Motor neuron (in vitro differentiated cells): ENCODE data around the gene GGNBP2. TPM values are rescaled to one million over a fixed set of nuclear protein-coding genes. Genes with fewer than 3 reads are reported as not detected.

Experiments
- ATAC-seq, 8 experiments: fragments of 200-7000 bp; cut with Tn5 transposase; replicated peaks in 6 of 8; 2 replicates each; pipeline ENCODE4 v1.8.0; 2021; ENCODE audit warnings: mild to moderate bottlenecking in 8 of 8, moderate library complexity in 8 of 8
- H3K27ac ChIP-seq, 2 donors: fragments of 250-450 bp; sonication (Bioruptor Pico); 2 replicates each; pipeline ENCODE4 v1.9.0; 2021; ENCODE audit warnings: antibody characterized with exemption in 2 of 2, mild to moderate bottlenecking in 2 of 2, moderate library complexity in 1 of 2
- H3K4me1 ChIP-seq, 2 donors: fragments of 250-450 bp; sonication (Bioruptor Pico); replicated peaks in 1 of 2; 2 replicates each; pipeline ENCODE4 v1.6.1; 2021; ENCODE audit warnings: antibody characterized with exemption in 2 of 2, mild to moderate bottlenecking in 2 of 2, moderate library complexity in 1 of 2
- H3K4me3 ChIP-seq, 5 donors: fragments of 250-450 bp; sonication (Bioruptor Pico); 2 replicates each; pipeline ENCODE4 v1.9.0; 2021; ENCODE audit warnings: antibody characterized with exemption in 5 of 5, mild to moderate bottlenecking in 5 of 5, moderate library complexity in 4 of 5
- WGBS, 10 experiments: fragments of 450-650 bp; shearing (Covaris generic); methylation state at CpG; one replicate each; pipeline ENCODE4 v1.0.0; 2022; 5-methylcytosine and 5-hydroxymethylcytosine counted together
- in situ Hi-C, 9 experiments: fragments of 400-800 bp; cut with MboI; loops; one replicate each; pipeline ENCODE4 v1.15.0; 2021; ENCODE audit warnings: low sequenced_read_pairs in 9 of 9, low pct_unique_long_range_greater_than_20kb in 2 of 9; ENCODE audit not compliant: unreplicated experiment in 9 of 9
- total RNA-seq, 8 experiments: library from RNA; unstranded; fragments of 300-600 nt; gene quantifications; 2 replicates each; pipeline versions ENCODE4 v1.2.3 to v1.2.4, GENCODE V29; 2022

Gene GGNBP2
- total RNA-seq, 8 experiments from 2014 or later: 45.8 to 103 (median 62.8) TPM

GRCh38 chr17:36525888-36526287 is 18.8 kb upstream of the GGNBP2 start:
- in situ Hi-C loops: no loop called here
- no peak for ATAC-seq
- Histone ChIP-seq H3K27ac (no peak overlapping the region), H3K4me1 (no peaks in the 10 kb centered on the region), H3K4me3 (no peak overlapping the region)
- 80 to 100% (median 98%) methylated on average over 1 to 6 of the region's 6 CpGs; no CpG with 5 or more reads in 4 of the 10 experiments for WGBS, 10 experiments

- no peaks in the 10 kb centered on the region for H3K4me1 ChIP-seq
- H3K4me3 ChIP-seq: no peak overlapping the region
- ATAC-seq: peak in 1 of 8 experiments; percentile 23
- WGBS, 10 experiments: 84 to 100% (median 100%) methylated on average over 1 to 5 of the region's 7 CpGs; no CpG with 5 or more reads in 5 of the 10 experiments
- in situ Hi-C loops: no loop called here
- no peak overlapping the region for H3K27ac ChIP-seq
Observed at GRCh38 chr17:36527621-36528250, 17.0 kb upstream of the GGNBP2 start.

DNA sequence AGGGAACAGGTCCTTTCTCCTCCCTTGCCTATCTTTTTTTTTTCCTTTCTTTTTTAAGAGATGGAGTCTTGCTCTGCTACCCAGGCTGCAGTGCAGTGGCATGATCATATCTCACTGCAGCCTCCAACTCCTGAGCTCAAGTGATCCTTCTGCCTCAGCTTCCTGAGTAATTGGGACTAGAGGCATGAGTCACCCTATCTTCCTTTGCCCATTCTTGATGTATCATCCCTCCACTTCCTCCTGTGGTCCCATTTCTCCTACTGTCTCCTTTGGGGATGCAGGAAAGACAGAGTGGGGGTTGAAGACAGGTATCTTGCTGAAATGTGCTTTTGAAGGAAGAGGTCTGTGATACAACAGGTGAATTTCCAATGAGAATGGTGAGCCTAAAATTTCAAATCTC is 15.6 kb upstream of the GGNBP2 start:
- Histone ChIP-seq H3K4me1 (peaks cover 3% of the 10 kb centered on the region in 2 donors), H3K4me3 (no peak overlapping the region), H3K27ac (no peak overlapping the region)
- ATAC-seq: no peak
- in situ Hi-C loops: no loop called here

GRCh38 chr17:36532435-36532975 is 12.2 kb upstream of the GGNBP2 start:
- Histone ChIP-seq H3K27ac (no peak overlapping the region), H3K4me3 (no peak overlapping the region), H3K4me1 (peaks cover 3 to 6% of the 10 kb centered on the region in 2 donors)
- WGBS, 10 experiments: 100% methylated on average over 1 of the region's 2 CpGs; no CpG with 5 or more reads in 8 of the 10 experiments
- ATAC-seq: no peak
- in situ Hi-C loops: no loop called here

DNA sequence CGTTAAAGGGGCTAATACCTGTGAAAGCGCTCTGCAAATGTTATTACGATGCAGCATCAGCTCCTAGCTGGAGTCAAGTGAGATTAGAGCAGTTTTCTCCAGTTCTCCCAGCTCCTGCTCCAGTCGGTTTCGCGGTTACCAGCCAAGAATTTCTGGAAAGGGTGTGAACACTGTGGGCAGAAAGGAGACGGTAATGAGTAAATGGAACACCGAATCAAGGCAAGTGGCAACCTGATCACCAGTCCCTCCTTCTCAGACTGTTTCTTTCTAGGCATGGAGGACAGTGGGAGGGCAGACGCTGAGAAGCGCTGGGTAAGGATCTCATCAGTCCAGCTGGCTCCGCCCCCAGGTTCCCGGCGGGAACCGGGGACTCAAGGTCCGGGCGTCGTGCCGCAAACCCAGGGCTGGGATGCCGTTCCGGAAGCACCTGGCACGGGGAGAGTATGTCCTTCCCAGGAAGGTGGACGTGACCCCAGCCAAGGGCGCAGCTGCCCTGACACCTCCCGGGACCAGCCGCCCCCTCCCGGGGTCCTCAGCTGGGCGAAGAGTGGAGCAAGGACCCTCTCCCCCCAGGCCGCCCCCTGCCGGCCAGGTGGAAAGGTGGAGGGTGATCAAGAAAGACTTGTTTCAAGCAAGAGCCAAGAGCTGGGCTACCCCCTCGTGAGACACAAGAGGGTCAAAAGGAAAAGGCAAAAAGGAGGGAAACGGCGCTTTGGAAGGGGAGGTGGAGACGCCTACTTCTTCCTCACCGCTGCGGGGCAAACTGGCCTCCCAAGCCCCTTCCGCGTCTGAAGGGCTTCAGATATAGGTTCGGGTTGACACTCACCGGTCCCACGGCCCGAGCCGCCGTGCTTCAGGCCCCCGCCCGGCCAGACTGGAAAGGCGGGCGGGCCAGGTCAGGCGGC is 10.5 kb upstream of the GGNBP2 start:
- in situ Hi-C loops: no loop called here
- peak; percentile 12 to 44 (median 30) for ATAC-seq
- H3K4me3 ChIP-seq: peak overlapping the region; percentile 55 to 86 (median 80)
- peaks cover 3 to 6% of the 10 kb centered on the region in 2 donors for H3K4me1 ChIP-seq
- peak overlapping the region; percentile 95 to 97 for H3K27ac ChIP-seq
- WGBS, 10 experiments: 5 to 81% (median 20%) methylated on average over 2 to 21 of the region's 48 CpGs; no CpG with 5 or more reads in 1 of the 10 experiments

- Histone ChIP-seq H3K4me3 (peak within 1 kb of the TSS; percentile 55 to 86 (median 80)), H3K27ac (peak within 1 kb of the TSS; percentile 95 to 97), H3K4me1 (peaks cover 3 to 6% of the 10 kb centered on the region in 2 donors)
- WGBS, 10 experiments: 0 to 20% (median 2%) methylated on average over 3 to 42 of the region's 83 CpGs; no CpG with 5 or more reads in 5 of the 10 experiments
- ATAC-seq: peak; percentile 79 to 88 (median 86)
- in situ Hi-C loops: no loop called here
Observed at GRCh38 chr17:36534840-36535668, 9.7 kb upstream of the GGNBP2 start, which contains the start of the genes MYO19 and PIGW. Gene MYO19 (minus strand): TSS chr17:36534868. CDS start chr17:36532538, 2,330 bp downstream. Gene PIGW (plus strand): TSS chr17:36534987. CDS start chr17:36537102, 2,115 bp downstream.

- Histone ChIP-seq H3K4me3 (peak overlapping the region; percentile 55 to 86 (median 80)), H3K27ac (peak overlapping the region; percentile 95 to 97), H3K4me1 (peaks cover 3 to 6% of the 10 kb centered on the region in 2 donors)
- WGBS, 10 experiments: 0 to 60% (median 22%) methylated on average over 1 to 15 of the region's 15 CpGs
- in situ Hi-C loops: no loop called here
- peak in 3 of 8 experiments; percentile 19 to 29 (median 24) for ATAC-seq
Observed at GRCh38 chr17:36535669-36536081, 9.0 kb upstream of the GGNBP2 start.

GRCh38 chr17:36540696-36541095 is 4.0 kb upstream of the GGNBP2 start:
- H3K27ac ChIP-seq: no peak overlapping the region
- in situ Hi-C loops: no loop called here
- ATAC-seq: no peak
- WGBS, 10 experiments: 80 to 100% (median 100%) methylated on average over 2 to 3 of the region's 3 CpGs; no CpG with 5 or more reads in 5 of the 10 experiments
- H3K4me1 ChIP-seq: peaks cover 3 to 11% of the 10 kb centered on the region in 2 donors
- H3K4me3 ChIP-seq: no peak overlapping the region

- in situ Hi-C loops: no loop called here
- peaks cover 10 to 14% of the 10 kb centered on the region in 2 donors for H3K4me1 ChIP-seq
- WGBS, 10 experiments: 92 to 100% (median 100%) methylated on average over 3 to 9 of the region's 15 CpGs; no CpG with 5 or more reads in 1 of the 10 experiments
- H3K4me3 ChIP-seq: no peak overlapping the region
- no peak overlapping the region for H3K27ac ChIP-seq
- ATAC-seq: no peak
Observed at GRCh38 chr17:36542755-36543154, 2.0 kb upstream of the GGNBP2 start.

- Histone ChIP-seq H3K4me1 (peaks cover 13 to 16% of the 10 kb centered on the region in 2 donors), H3K27ac (peak overlapping the region; percentile 96 to 98), H3K4me3 (peak overlapping the region; percentile 80 to 99 (median 96))
- WGBS, 10 experiments: 0 to 8% (median 0%) methylated on average over 1 to 8 of the region's 10 CpGs; no CpG with 5 or more reads in 2 of the 10 experiments
- ATAC-seq: peak in 3 of 8 experiments; percentile 1 to 4 (median 3)
- in situ Hi-C loops: no loop called here
Observed at GRCh38 chr17:36544044-36544306, 744 bp upstream of the GGNBP2 start.

GRCh38 chr17:36545077-36545464 is 352 bp downstream of the GGNBP2 start:
- Histone ChIP-seq H3K27ac (peak overlapping the region; percentile 96 to 98), H3K4me3 (peak overlapping the region; percentile 80 to 99 (median 96)), H3K4me1 (peaks cover 13 to 16% of the 10 kb centered on the region in 2 donors)
- peak; percentile 20 to 70 (median 64) for ATAC-seq
- no CpG with 5 or more reads among the region's 38 CpGs for WGBS, 10 experiments
- in situ Hi-C loops: no loop called here
